ENCODE results near the gene TBC1D9B. TPM values are rescaled to one million over a fixed set of nuclear protein-coding genes. Genes with fewer than 3 reads are reported as not detected.

The TBC1D9B gene
- total and polyA plus RNA-seq, 2 of the 13 experiments (the other 11 are each of a cell fraction or from before 2014, with no cell fraction given): 35.0 to 50.0 TPM

GRCh38 chr5:179858586-179859427 is 48.9 kb downstream of the TBC1D9B start, which contains the start of gene MRNIP (continued):
- TF ChIP-seq, protein P1, sequence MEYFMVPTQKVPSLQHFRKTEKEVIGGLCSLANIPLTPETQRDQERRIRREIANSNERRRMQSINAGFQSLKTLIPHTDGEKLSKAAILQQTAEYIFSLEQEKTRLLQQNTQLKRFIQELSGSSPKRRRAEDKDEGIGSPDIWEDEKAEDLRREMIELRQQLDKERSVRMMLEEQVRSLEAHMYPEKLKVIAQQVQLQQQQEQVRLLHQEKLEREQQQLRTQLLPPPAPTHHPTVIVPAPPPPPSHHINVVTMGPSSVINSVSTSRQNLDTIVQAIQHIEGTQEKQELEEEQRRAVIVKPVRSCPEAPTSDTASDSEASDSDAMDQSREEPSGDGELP (IDR thresholded peaks at IDR 0.05; ENCODE audit: borderline replicate concordance, low read depth): peak; percentile 30; the same call in 1 of the 2 replicates
- TF ChIP-seq MAX (IDR thresholded peaks at IDR 0.05): peak; percentile 95
- TF ChIP-seq TBX3 (IDR thresholded peaks at IDR 0.05; ENCODE audit: borderline replicate concordance): no peak
- TF ChIP-seq ZEB1 (IDR thresholded peaks at IDR 0.05; ENCODE audit: insufficient replicate concordance, low read depth): peak; percentile 50
- no peak for TF ChIP-seq ATM (IDR thresholded peaks at IDR 0.05; ENCODE audit: borderline replicate concordance)
- peak; percentile 69 for TF ChIP-seq CTCF (CRISPR knock-in tag; IDR thresholded peaks at IDR 0.05)
- TF ChIP-seq, protein P2, sequence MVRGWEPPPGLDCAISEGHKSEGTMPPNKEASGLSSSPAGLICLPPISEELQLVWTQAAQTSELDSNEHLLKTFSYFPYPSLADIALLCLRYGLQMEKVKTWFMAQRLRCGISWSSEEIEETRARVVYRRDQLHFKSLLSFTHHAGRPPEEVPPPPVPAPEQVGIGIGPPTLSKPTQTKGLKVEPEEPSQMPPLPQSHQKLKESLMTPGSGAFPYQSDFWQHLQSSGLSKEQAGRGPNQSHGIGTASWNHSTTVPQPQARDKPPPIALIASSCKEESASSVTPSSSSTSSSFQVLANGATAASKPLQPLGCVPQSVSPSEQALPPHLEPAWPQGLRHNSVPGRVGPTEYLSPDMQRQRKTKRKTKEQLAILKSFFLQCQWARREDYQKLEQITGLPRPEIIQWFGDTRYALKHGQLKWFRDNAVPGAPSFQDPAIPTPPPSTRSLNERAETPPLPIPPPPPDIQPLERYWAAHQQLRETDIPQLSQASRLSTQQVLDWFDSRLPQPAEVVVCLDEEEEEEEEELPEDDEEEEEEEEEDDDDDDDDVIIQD (CRISPR knock-in tag; IDR thresholded peaks at IDR 0.05; ENCODE audit: low read depth): peak; percentile 10; the same call in 1 of the 2 replicates
- TF ChIP-seq ZKSCAN5 (CRISPR knock-in tag; IDR thresholded peaks at IDR 0.05): 0 out of 2 replicates have a peak, but pooled peaks have one; percentile 43
- no peak for TF ChIP-seq MBNL3 (CRISPR knock-in tag; conservative IDR thresholded peaks at IDR 0.05)
- TF ChIP-seq HCFC1 (IDR thresholded peaks at IDR 0.05; ENCODE audit: low read depth, low read length): no peak
- peak; percentile 82; the same call in 1 of the 2 replicates for TF ChIP-seq POGZ (CRISPR knock-in tag; IDR thresholded peaks at IDR 0.05)
- peak; percentile 87; the same call in 1 of the 2 replicates for TF ChIP-seq KLF12 (CRISPR knock-in tag; IDR thresholded peaks at IDR 0.05; ENCODE audit: borderline replicate concordance)
- TF ChIP-seq MED1 (CRISPR knock-in tag; IDR thresholded peaks at IDR 0.05): peak; percentile 61; the same call in 1 of the 2 replicates
- no peak; the same call in 1 of the 2 replicates for TF ChIP-seq JUN (CRISPR knock-in tag; IDR thresholded peaks at IDR 0.05)
- TF ChIP-seq, protein P3, sequence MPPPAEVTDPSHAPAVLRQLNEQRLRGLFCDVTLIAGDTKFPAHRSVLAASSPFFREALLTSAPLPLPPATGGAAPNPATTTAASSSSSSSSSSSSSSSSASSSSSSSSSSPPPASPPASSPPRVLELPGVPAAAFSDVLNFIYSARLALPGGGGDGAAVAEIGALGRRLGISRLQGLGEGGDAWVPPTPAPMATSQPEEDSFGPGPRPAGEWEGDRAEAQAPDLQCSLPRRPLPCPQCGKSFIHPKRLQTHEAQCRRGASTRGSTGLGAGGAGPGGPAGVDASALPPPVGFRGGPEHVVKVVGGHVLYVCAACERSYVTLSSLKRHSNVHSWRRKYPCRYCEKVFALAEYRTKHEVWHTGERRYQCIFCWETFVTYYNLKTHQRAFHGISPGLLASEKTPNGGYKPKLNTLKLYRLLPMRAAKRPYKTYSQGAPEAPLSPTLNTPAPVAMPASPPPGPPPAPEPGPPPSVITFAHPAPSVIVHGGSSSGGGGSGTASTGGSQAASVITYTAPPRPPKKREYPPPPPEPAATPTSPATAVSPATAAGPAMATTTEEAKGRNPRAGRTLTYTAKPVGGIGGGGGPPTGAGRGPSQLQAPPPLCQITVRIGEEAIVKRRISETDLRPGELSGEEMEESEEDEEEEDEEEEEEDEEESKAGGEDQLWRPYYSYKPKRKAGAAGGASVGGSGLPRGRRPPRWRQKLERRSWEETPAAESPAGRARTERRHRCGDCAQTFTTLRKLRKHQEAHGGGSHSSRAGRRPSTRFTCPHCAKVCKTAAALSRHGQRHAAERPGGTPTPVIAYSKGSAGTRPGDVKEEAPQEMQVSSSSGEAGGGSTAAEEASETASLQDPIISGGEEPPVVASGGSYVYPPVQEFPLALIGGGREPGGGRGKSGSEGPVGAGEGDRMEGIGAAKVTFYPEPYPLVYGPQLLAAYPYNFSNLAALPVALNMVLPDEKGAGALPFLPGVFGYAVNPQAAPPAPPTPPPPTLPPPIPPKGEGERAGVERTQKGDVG (CRISPR knock-in tag; IDR thresholded peaks at IDR 0.05; ENCODE audit: borderline replicate concordance): no peak; the same call in 1 of the 2 replicates
- no peak; the same call in 1 of the 2 replicates for TF ChIP-seq RARG (CRISPR knock-in tag; IDR thresholded peaks at IDR 0.05; ENCODE audit: low read depth)
- TF ChIP-seq RFX1 (IDR thresholded peaks at IDR 0.05): peak; percentile 53; the same call in 1 of the 2 replicates
- TF ChIP-seq GFI1 (CRISPR knock-in tag; IDR thresholded peaks at IDR 0.05; ENCODE audit: borderline replicate concordance): peak; percentile 49; the same call in 1 of the 2 replicates
- peak; percentile 80; the same call in 1 of the 2 replicates for TF ChIP-seq KLF15 (CRISPR knock-in tag; IDR thresholded peaks at IDR 0.05; ENCODE audit: borderline replicate concordance)
- TF ChIP-seq HOXA3 (CRISPR knock-in tag; IDR thresholded peaks at IDR 0.05): peak; percentile 89
- peak; percentile 38; the same call in 1 of the 2 replicates for TF ChIP-seq BATF2 (CRISPR knock-in tag; IDR thresholded peaks at IDR 0.05)

Measured in HepG2 (cell line).